OCI-LY7 (cell line): ENCODE data around the gene ASIC3. TPM values are rescaled to one million over a fixed set of nuclear protein-coding genes. Genes with fewer than 3 reads are reported as not detected.

Experiments
- BruUV-seq: library from RNA; stranded (reverse); fragments of 400-500 nt; replicated peaks from 2 replicates; lab custom pipeline; 2021; lab: Mats Ljungman, UMichigan
- CTCF ChIA-PET: fragments of 300-600 bp; sonication (Branson Sonifier 250); formaldehyde crosslinking; loops from one replicate; lab custom pipeline; 2022; ENCODE audit warnings: antibody characterized with exemption; ENCODE audit not compliant: unreplicated experiment; lab: Charles Lee
- POLR2A ChIA-PET: fragments of 300-600 bp; sonication (Branson Sonifier 250); formaldehyde crosslinking; loops from one replicate; lab custom pipeline; 2022; ENCODE audit warnings: antibody characterized with exemption; lab: Charles Lee
- DNase-seq: peaks from one replicate; pipeline ENCODE4 v3.0.0-alpha.2; 2015; ENCODE audit warnings: low spot score
- H2AFZ ChIP-seq: fragments of 200-600 bp; sonication (generic), shearing (Covaris generic); 2 replicates; pipeline ENCODE4 v1.6.1; 2014; ENCODE audit warnings: mild to moderate bottlenecking, antibody characterized with exemption, low read length, moderate library complexity
- H3K27ac ChIP-seq: fragments of 200-600 bp; sonication (generic); 2 replicates; pipeline ENCODE4 v1.5.1; 2014; ENCODE audit warnings: mixed run types, low read depth, mild to moderate bottlenecking, moderate library complexity, low read length, inconsistent platforms; ENCODE audit not compliant: poor library complexity, severe bottlenecking
- H3K36me3 ChIP-seq: fragments of 200-600 bp; sonication (generic); 2 replicates; pipeline ENCODE4 v1.6.1; 2014; ENCODE audit warnings: mild to moderate bottlenecking, antibody characterized with exemption, low read length, moderate library complexity, mixed read lengths; ENCODE audit not compliant: insufficient read depth
- H3K4me1 ChIP-seq: fragments of 200-600 bp; sonication (generic); 2 replicates; pipeline ENCODE4 v1.5.1; 2014; ENCODE audit warnings: mild to moderate bottlenecking, low read length; ENCODE audit not compliant: insufficient read depth, poor library complexity, severe bottlenecking
- H3K4me2 ChIP-seq: fragments of 200-600 bp; sonication (generic); 2 replicates; pipeline ENCODE4 v1.6.1; 2014; ENCODE audit warnings: mild to moderate bottlenecking, low read length
- H3K4me3 ChIP-seq: fragments of 200-600 bp; sonication (generic); 2 replicates; pipeline ENCODE4 v1.5.1; 2014; ENCODE audit warnings: mild to moderate bottlenecking, low read depth, low read length; ENCODE audit not compliant: poor library complexity, severe bottlenecking
- H3K79me2 ChIP-seq: fragments of 200-600 bp; sonication (generic); 2 replicates; pipeline ENCODE4 v1.6.1; 2016; ENCODE audit warnings: low read depth, mild to moderate bottlenecking, low read length, moderate library complexity, mixed read lengths; ENCODE audit not compliant: insufficient read depth
- H3K9me2 ChIP-seq: fragments of 200-600 bp; sonication (generic); 2 replicates; pipeline ENCODE4 v1.6.1; 2016; ENCODE audit warnings: mild to moderate bottlenecking, low read length, mixed read lengths; ENCODE audit not compliant: insufficient read depth
- H3K9me3 ChIP-seq: fragments of 200-600 bp; sonication (generic); 2 replicates; pipeline ENCODE4 v1.6.1; 2014; ENCODE audit warnings: mild to moderate bottlenecking, mixed run types, low read length, mixed read lengths
- H4K20me1 ChIP-seq: fragments of 200-600 bp; sonication (generic); 2 replicates; pipeline ENCODE4 v1.6.1; 2014; ENCODE audit warnings: mild to moderate bottlenecking, antibody characterized with exemption, low read length, moderate library complexity, mixed read lengths; ENCODE audit not compliant: insufficient read depth
- CTCF ChIP-seq: fragments of 200-600 bp; sonication (generic); conservative IDR thresholded peaks from 2 replicates; pipeline ENCODE4 v1.5.1; 2014; ENCODE audit warnings: mild to moderate bottlenecking, antibody characterized with exemption, low read length, moderate library complexity, mixed read lengths
- EZH2phosphoT487 ChIP-seq: fragments of 200-600 bp; sonication (generic); IDR thresholded peaks from 2 replicates; pipeline ENCODE4 v1.6.1; 2018; ENCODE audit warnings: low read depth, borderline replicate concordance, mild to moderate bottlenecking, mixed run types, antibody characterized with exemption, low read length, moderate library complexity, mixed read lengths
- intact Hi-C: fragments of 100-400 bp; cut with micrococcal nuclease; formaldehyde crosslinking; loops from one replicate; pipeline ENCODE4 v1.10.0; 2022; ENCODE audit not compliant: unreplicated experiment
- total RNA-seq, 2 experiments: library from RNA; depleted of rRNA in 1 of 2; stranded (reverse); fragments of >200 nt in 1 of 2; shearing (Covaris generic) in 1 of 2; gene quantifications; 2 replicates each; pipeline ENCODE4 v1.2.3, GENCODE V29; 2014 to 2022

The ASIC3 gene
- total RNA-seq, 2 experiments from 2014 or later = 3.3 to 14.8 TPM

- intact Hi-C loops = loop anchor here (10.0 kb wide), 1 partner anchor 59 kb away; no protein-coding TSS in a partner anchor
- TF ChIP-seq EZH2phosphoT487 (no peak), CTCF (no peak)
- H3K4me3 ChIP-seq = no peak overlapping the region
- DNase-seq = no peak
- no peaks in the 10 kb centered on the region for H3K9me2 ChIP-seq
- peaks cover 3% of the 10 kb centered on the region for H3K4me1 ChIP-seq
- no peaks in the 10 kb centered on the region for H4K20me1 ChIP-seq
- ChIA-PET POLR2A (interaction anchor here (0.8 kb wide), 1 partner anchor 173 kb away, joined by 5 read pairs; no protein-coding TSS in a partner anchor), CTCF (no interaction called here)
- no peaks in the 10 kb centered on the region for H3K36me3 ChIP-seq
- no peak overlapping the region for H3K4me2 ChIP-seq
- no peak overlapping the region for H3K27ac ChIP-seq
- H3K9me3 ChIP-seq = no peaks in the 10 kb centered on the region
- H2AFZ ChIP-seq = no peak overlapping the region
- no peaks in the 10 kb centered on the region for H3K79me2 ChIP-seq
- BruUV-seq = no TSS peak
Measured at GRCh38 chr7:151095828-151096475, 47.6 kb downstream of the ASIC3 start.

DNA sequence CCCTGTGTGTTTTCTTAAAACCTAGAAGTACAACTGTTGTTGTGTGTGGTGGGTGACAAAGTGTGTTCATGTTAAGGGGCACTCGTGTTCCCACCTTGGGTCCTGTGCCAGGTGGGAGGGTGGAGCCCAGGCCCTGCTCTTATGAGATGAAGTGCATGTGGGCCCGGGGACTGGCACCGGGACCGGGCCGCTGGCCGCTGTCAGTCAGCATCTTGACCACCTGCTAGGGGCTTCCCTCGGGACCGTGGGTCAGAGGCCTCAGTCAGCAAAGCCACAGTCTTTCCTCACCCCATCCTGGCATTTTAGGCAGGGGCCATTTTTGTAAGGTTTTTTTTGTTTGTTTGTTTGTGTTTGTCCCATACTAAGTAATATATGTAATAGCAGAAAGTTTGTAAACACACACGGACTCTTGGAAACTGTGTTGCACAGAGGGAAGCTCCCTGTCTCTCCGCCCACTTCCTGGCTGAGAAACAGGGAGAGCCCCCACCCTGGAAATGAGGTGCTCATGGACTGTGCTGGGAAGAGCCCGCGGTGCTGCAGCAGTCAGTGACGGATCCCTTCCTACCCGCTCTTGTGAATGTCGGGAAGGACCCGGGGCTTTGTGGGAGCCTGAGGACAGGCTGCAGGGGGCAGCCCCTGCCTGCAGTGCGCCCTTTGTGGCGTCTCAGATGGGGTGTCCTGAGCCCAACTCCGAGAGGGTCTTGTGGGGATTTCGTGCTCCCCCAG, 51.3 kb downstream of the ASIC3 start:
- H2AFZ ChIP-seq = no peak overlapping the region
- no peak overlapping the region for H3K4me3 ChIP-seq
- intact Hi-C loops = loop anchor here (10.0 kb wide), 1 partner anchor 55 kb away; no protein-coding TSS in a partner anchor
- H4K20me1 ChIP-seq = no peaks in the 10 kb centered on the region
- DNase-seq = no peak
- no peaks in the 10 kb centered on the region for H3K36me3 ChIP-seq
- H3K4me2 ChIP-seq = no peak overlapping the region
- no peaks in the 10 kb centered on the region for H3K79me2 ChIP-seq
- no peak for TF ChIP-seq CTCF
- no peak for TF ChIP-seq EZH2phosphoT487
- no peaks in the 10 kb centered on the region for H3K9me3 ChIP-seq
- ChIA-PET CTCF (no interaction called here), POLR2A (no interaction called here)
- no peak overlapping the region for H3K27ac ChIP-seq
- no TSS peak for BruUV-seq
- no peaks in the 10 kb centered on the region for H3K9me2 ChIP-seq
- peaks cover 3% of the 10 kb centered on the region for H3K4me1 ChIP-seq

DNA sequence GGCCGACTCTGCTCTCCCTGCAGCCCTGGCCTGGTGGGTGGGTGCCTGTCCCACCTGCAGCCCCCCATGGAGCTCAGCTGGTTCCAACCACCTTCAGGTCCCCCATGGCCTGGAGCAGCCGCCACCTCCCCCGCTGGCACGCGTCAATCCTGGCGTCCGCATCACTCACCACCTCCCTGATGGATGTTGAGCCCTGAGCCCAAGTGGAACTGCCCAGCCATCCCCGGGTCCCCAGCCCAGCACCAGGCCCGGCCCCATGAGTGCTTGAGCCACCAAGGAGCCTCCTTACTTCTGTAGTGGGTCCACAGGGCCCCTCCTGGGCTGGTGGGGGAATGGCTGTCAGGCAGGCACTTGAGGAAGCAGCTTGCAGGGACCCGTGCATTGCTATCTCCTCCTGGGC, 52.6 kb downstream of the ASIC3 start:
- no peak overlapping the region for H3K4me2 ChIP-seq
- H3K9me2 ChIP-seq = no peaks in the 10 kb centered on the region
- H3K4me1 ChIP-seq = peaks cover 3% of the 10 kb centered on the region
- H3K9me3 ChIP-seq = no peaks in the 10 kb centered on the region
- H3K4me3 ChIP-seq = no peak overlapping the region
- no peak for DNase-seq
- ChIA-PET CTCF (no interaction called here), POLR2A (no interaction called here)
- H3K36me3 ChIP-seq = no peaks in the 10 kb centered on the region
- intact Hi-C loops = no loop called here
- no peaks in the 10 kb centered on the region; the same call in 1 of the 2 replicates for H4K20me1 ChIP-seq
- H2AFZ ChIP-seq = no peak overlapping the region
- no peak overlapping the region for H3K27ac ChIP-seq
- no TSS peak for BruUV-seq
- H3K79me2 ChIP-seq = no peaks in the 10 kb centered on the region
- TF ChIP-seq CTCF = no peak
- no peak for TF ChIP-seq EZH2phosphoT487
